ENCODE data around the gene FRG2B.
"Not testable (repeated sequence)": the region's sequence is repeated elsewhere in the genome, so short reads cannot be mapped to it uniquely, and the experiment has no call there.

FRG2B gene

GRCh38 chr10:133660516-133660915, 33.9 kb upstream of the FRG2B start:
- H3K36me3 ChIP-seq (ENCODE audit: control insufficient read depth in 1 of 2, insufficient read depth in 2 of 2, low read depth in 1 of 2, low read length in 2 of 2); H3K9me3 ChIP-seq (ENCODE audit: control insufficient read depth, low read length); H2BK15ac ChIP-seq (ENCODE audit: low read depth, poor library complexity, severe bottlenecking); H3K27ac ChIP-seq (ENCODE audit: low read length, poor library complexity, severe bottlenecking); H2BK120ac ChIP-seq (ENCODE audit: low read depth, low read length); H3K18ac ChIP-seq (ENCODE audit: low read depth in 1 of 2, low read length in 2 of 2); H3K14ac ChIP-seq (ENCODE audit: low read length in 2 of 2); H3K4ac ChIP-seq (ENCODE audit: low read depth in 1 of 2, low read length in 2 of 2); H3K4me2 ChIP-seq (ENCODE audit: low read length, poor library complexity, severe bottlenecking); H2BK12ac ChIP-seq (ENCODE audit: low read length in 2 of 2); DNase-seq; H3K4me1 ChIP-seq (ENCODE audit: control insufficient read depth, insufficient read depth, low read depth, low read length); H4K91ac ChIP-seq (ENCODE audit: low read length); H3K4me3 ChIP-seq (ENCODE audit: insufficient read depth in 1 of 2, low read depth in 1 of 2, low read length in 2 of 2); H2BK5ac ChIP-seq (ENCODE audit: low read depth, low read length, poor library complexity, severe bottlenecking); H2AK5ac ChIP-seq (ENCODE audit: low read length, severe bottlenecking); H3K9ac ChIP-seq (ENCODE audit: low read length); H3K79me1 ChIP-seq (replicated peaks; ENCODE audit: low read length, poor library complexity, severe bottlenecking); H4K8ac ChIP-seq (ENCODE audit: low read length); H3K23ac ChIP-seq (ENCODE audit: low read length in 2 of 2); H2AFZ ChIP-seq (ENCODE audit: low read depth, low read length); H3K27me3 ChIP-seq (ENCODE audit: control insufficient read depth in 1 of 2, insufficient read depth in 1 of 2, low read length in 2 of 2): not testable (repeated sequence)
- WGBS, result 46% methylated on average over 5 of the region's 6 CpGs

- not testable (repeated sequence) for H4K8ac ChIP-seq (ENCODE audit: low read length); H2BK5ac ChIP-seq (ENCODE audit: low read depth, low read length, poor library complexity, severe bottlenecking); H3K18ac ChIP-seq (ENCODE audit: low read depth in 1 of 2, low read length in 2 of 2); H2AFZ ChIP-seq (ENCODE audit: low read depth, low read length); H3K27ac ChIP-seq (ENCODE audit: low read length, poor library complexity, severe bottlenecking); H3K27me3 ChIP-seq (ENCODE audit: control insufficient read depth in 1 of 2, insufficient read depth in 1 of 2, low read length in 2 of 2); H2BK12ac ChIP-seq (ENCODE audit: low read length in 2 of 2); H3K14ac ChIP-seq (ENCODE audit: low read length in 2 of 2); H2BK15ac ChIP-seq (ENCODE audit: low read depth, poor library complexity, severe bottlenecking); H3K4ac ChIP-seq (ENCODE audit: low read depth in 1 of 2, low read length in 2 of 2); H2BK120ac ChIP-seq (ENCODE audit: low read depth, low read length); H3K23ac ChIP-seq (ENCODE audit: low read length in 2 of 2); H3K9ac ChIP-seq (ENCODE audit: low read length); H3K4me3 ChIP-seq (ENCODE audit: insufficient read depth in 1 of 2, low read depth in 1 of 2, low read length in 2 of 2); DNase-seq; H4K91ac ChIP-seq (ENCODE audit: low read length); H3K79me1 ChIP-seq (replicated peaks; ENCODE audit: low read length, poor library complexity, severe bottlenecking); H3K4me1 ChIP-seq (ENCODE audit: control insufficient read depth, insufficient read depth, low read depth, low read length); H3K36me3 ChIP-seq (ENCODE audit: control insufficient read depth in 1 of 2, insufficient read depth in 2 of 2, low read depth in 1 of 2, low read length in 2 of 2); H3K9me3 ChIP-seq (ENCODE audit: control insufficient read depth, low read length); H2AK5ac ChIP-seq (ENCODE audit: low read length, severe bottlenecking); H3K4me2 ChIP-seq (ENCODE audit: low read length, poor library complexity, severe bottlenecking)
- WGBS, result 100% methylated on average over 2 of the region's 4 CpGs
These were observed 30.7 kb upstream of the FRG2B start for GRCh38 chr10:133657276-133657675.

GRCh38 chr10:133648872-133649455, 22.4 kb upstream of the FRG2B start:
- H3K79me1 ChIP-seq (replicated peaks; ENCODE audit: low read length, poor library complexity, severe bottlenecking); H3K27me3 ChIP-seq (ENCODE audit: control insufficient read depth in 1 of 2, insufficient read depth in 1 of 2, low read length in 2 of 2); H3K4me1 ChIP-seq (ENCODE audit: control insufficient read depth, insufficient read depth, low read depth, low read length); H3K9me3 ChIP-seq (ENCODE audit: control insufficient read depth, low read length); H3K14ac ChIP-seq (ENCODE audit: low read length in 2 of 2); H3K4me3 ChIP-seq (ENCODE audit: insufficient read depth in 1 of 2, low read depth in 1 of 2, low read length in 2 of 2); H2AFZ ChIP-seq (ENCODE audit: low read depth, low read length); H3K4me2 ChIP-seq (ENCODE audit: low read length, poor library complexity, severe bottlenecking); DNase-seq; H2BK12ac ChIP-seq (ENCODE audit: low read length in 2 of 2); H2BK15ac ChIP-seq (ENCODE audit: low read depth, poor library complexity, severe bottlenecking); H3K27ac ChIP-seq (ENCODE audit: low read length, poor library complexity, severe bottlenecking); H2BK5ac ChIP-seq (ENCODE audit: low read depth, low read length, poor library complexity, severe bottlenecking); H3K4ac ChIP-seq (ENCODE audit: low read depth in 1 of 2, low read length in 2 of 2); H2AK5ac ChIP-seq (ENCODE audit: low read length, severe bottlenecking); H3K18ac ChIP-seq (ENCODE audit: low read depth in 1 of 2, low read length in 2 of 2); H3K9ac ChIP-seq (ENCODE audit: low read length); H3K36me3 ChIP-seq (ENCODE audit: control insufficient read depth in 1 of 2, insufficient read depth in 2 of 2, low read depth in 1 of 2, low read length in 2 of 2); H3K23ac ChIP-seq (ENCODE audit: low read length in 2 of 2); H4K91ac ChIP-seq (ENCODE audit: low read length); H2BK120ac ChIP-seq (ENCODE audit: low read depth, low read length); H4K8ac ChIP-seq (ENCODE audit: low read length): not testable (repeated sequence)
- no CpG with 5 or more reads among the region's 22 CpGs for WGBS

- not testable (repeated sequence) for H3K9me3 ChIP-seq (ENCODE audit: control insufficient read depth, low read length); H3K27ac ChIP-seq (ENCODE audit: low read length, poor library complexity, severe bottlenecking); H4K91ac ChIP-seq (ENCODE audit: low read length); H4K8ac ChIP-seq (ENCODE audit: low read length); H3K4me2 ChIP-seq (ENCODE audit: low read length, poor library complexity, severe bottlenecking); H2BK120ac ChIP-seq (ENCODE audit: low read depth, low read length); H3K4ac ChIP-seq (ENCODE audit: low read depth in 1 of 2, low read length in 2 of 2); H3K18ac ChIP-seq (ENCODE audit: low read depth in 1 of 2, low read length in 2 of 2); H3K79me1 ChIP-seq (replicated peaks; ENCODE audit: low read length, poor library complexity, severe bottlenecking); H2AK5ac ChIP-seq (ENCODE audit: low read length, severe bottlenecking); H2BK12ac ChIP-seq (ENCODE audit: low read length in 2 of 2); H3K27me3 ChIP-seq (ENCODE audit: control insufficient read depth in 1 of 2, insufficient read depth in 1 of 2, low read length in 2 of 2); H3K36me3 ChIP-seq (ENCODE audit: control insufficient read depth in 1 of 2, insufficient read depth in 2 of 2, low read depth in 1 of 2, low read length in 2 of 2); H3K9ac ChIP-seq (ENCODE audit: low read length); H2BK15ac ChIP-seq (ENCODE audit: low read depth, poor library complexity, severe bottlenecking); H3K23ac ChIP-seq (ENCODE audit: low read length in 2 of 2); H3K14ac ChIP-seq (ENCODE audit: low read length in 2 of 2); H2BK5ac ChIP-seq (ENCODE audit: low read depth, low read length, poor library complexity, severe bottlenecking); H2AFZ ChIP-seq (ENCODE audit: low read depth, low read length); H3K4me1 ChIP-seq (ENCODE audit: control insufficient read depth, insufficient read depth, low read depth, low read length); H3K4me3 ChIP-seq (ENCODE audit: insufficient read depth in 1 of 2, low read depth in 1 of 2, low read length in 2 of 2); DNase-seq
- WGBS, result 16% methylated on average over 5 of the region's 18 CpGs
These were observed 20.6 kb upstream of the FRG2B start for GRCh38 chr10:133647075-133647748.

Data from mesenchymal stem cell (in vitro differentiated cells and primary cell).